Gastrocnemius medialis (tissue), 4 donors: ENCODE results near the gene TMEM200C. TPM values are rescaled to one million over a fixed set of nuclear protein-coding genes. Genes with fewer than 3 reads are reported as not detected.
"Not testable (repeated sequence)": the region's sequence is repeated elsewhere in the genome, so short reads cannot be mapped to it uniquely, and the experiment has no call there.

ENCODE experiments used
- ATAC-seq, 2 donors: fragments of 150-250 bp; one replicate each; pipeline ENCODE4 v1.9.1; 2016
- DNase-seq, 2 donors: peaks; one replicate each; pipeline ENCODE4 v3.0.0-alpha.2; 2019
- H3K27ac ChIP-seq, 4 donors: fragments of 200-600 bp; sonication (generic); 1 replicate in 1 of 4; 2 replicates in 3 of 4; pipeline ENCODE4 v1.5.1; 2016 to 2018; ENCODE audit warnings: mild to moderate bottlenecking in 2 of 4, moderate library complexity in 1 of 4
- H3K27me3 ChIP-seq, 3 donors: fragments of 200-600 bp; sonication (generic) in 2 of 3; 1 replicate in 1 of 3; 2 replicates in 2 of 3; pipeline versions ENCODE4 v1.5.1 to v1.6.0; 2016 to 2019; ENCODE audit warnings: mild to moderate bottlenecking in 1 of 3, moderate library complexity in 1 of 3
- H3K36me3 ChIP-seq, 2 donors: fragments of 200-600 bp; sonication (generic) in 1 of 2; one replicate each; pipeline ENCODE4 v1.5.1; 2017 to 2018
- H3K4me1 ChIP-seq, 2 donors: fragments of 200-600 bp; sonication (generic) in 1 of 2; one replicate each; pipeline ENCODE4 v1.5.1; 2016 to 2017; ENCODE audit warnings: mild to moderate bottlenecking in 2 of 2
- H3K4me3 ChIP-seq, 4 donors: fragments of 200-600 bp; sonication (generic) in 3 of 4; 1 replicate in 1 of 4; 2 replicates in 3 of 4; pipeline ENCODE4 v1.5.1; 2016 to 2019; ENCODE audit warnings: mild to moderate bottlenecking in 2 of 4
- H3K9me3 ChIP-seq, 3 donors: fragments of 200-600 bp; sonication (generic) in 2 of 3; 1 replicate in 1 of 3; 2 replicates in 2 of 3; pipeline ENCODE4 v1.5.1; 2016 to 2019
- POLR2A ChIP-seq, 2 donors: fragments of 450-650 bp; IDR thresholded peaks; one replicate each; pipeline ENCODE4 v1.6.1; 2017; ENCODE audit warnings: antibody characterized with exemption in 2 of 2, mild to moderate bottlenecking in 2 of 2, moderate library complexity in 2 of 2
- in situ Hi-C, 4 donors: fragments of 200-750 bp; cut with MboI; loops; one replicate each; pipeline versions ENCODE4 v1.15.0 to v1.8.0; 2017; ENCODE audit warnings: low sequenced_read_pairs in 4 of 4
- intact Hi-C: fragments of 100-400 bp; cut with DNase I; formaldehyde crosslinking; loops from one replicate; pipeline ENCODE4 v1.15.1; 2023; ENCODE audit warnings: low total_unique reads
- total RNA-seq, 4 donors: library from RNA; depleted of rRNA; stranded (reverse); fragments of >200 nt; gene quantifications; one replicate each; pipeline versions ENCODE4 v1.1.0 to v1.2.3, GENCODE V29; 2016
- TF ChIP-seq, protein P1 (sequence below), 5 experiments: fragments of 450-650 bp in 3 of 5; fragments of 200-600 bp in 2 of 5; sonication (generic) in 2 of 5; IDR thresholded peaks in 4 of 5; conservative IDR thresholded peaks in 1 of 5; 1 replicate in 4 of 5; 2 replicates in 1 of 5; pipeline ENCODE4 v1.5.1; 2016 to 2019; ENCODE audit warnings: antibody characterized with exemption in 5 of 5, mild to moderate bottlenecking in 3 of 5, moderate library complexity in 3 of 5

TMEM200C gene
- total RNA-seq, 4 donors from 2014 or later, result 0.07 TPM; not detected in 3

DNA sequence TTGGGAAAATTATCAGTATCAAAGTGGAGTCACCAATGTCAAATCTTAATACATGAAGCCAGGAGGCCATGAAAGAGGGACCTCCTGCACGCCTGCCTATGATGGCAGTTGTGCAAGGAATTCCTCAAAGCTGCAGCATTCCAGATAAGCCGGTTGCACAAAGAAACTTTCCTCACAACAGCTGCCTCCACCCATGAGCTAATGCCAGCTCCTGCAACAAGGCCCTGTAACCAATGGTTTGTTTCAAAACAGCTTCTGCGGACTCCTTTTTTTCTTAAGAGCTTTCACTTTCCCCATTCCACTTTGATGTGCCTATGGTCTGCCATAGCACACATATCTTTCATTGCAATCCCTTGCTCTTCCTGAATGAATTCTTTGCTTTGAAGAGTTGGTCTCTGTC lies 22.4 kb downstream of the TMEM200C start:
- no peak overlapping the region for H3K4me3 ChIP-seq
- H3K9me3 ChIP-seq, result no peaks in the 10 kb centered on the region
- no peak overlapping the region for H3K27ac ChIP-seq
- H3K4me1 ChIP-seq, result no peaks in the 10 kb centered on the region
- no peak for TF ChIP-seq POLR2A (IDR thresholded peaks at IDR 0.05)
- TF ChIP-seq, protein P1, sequence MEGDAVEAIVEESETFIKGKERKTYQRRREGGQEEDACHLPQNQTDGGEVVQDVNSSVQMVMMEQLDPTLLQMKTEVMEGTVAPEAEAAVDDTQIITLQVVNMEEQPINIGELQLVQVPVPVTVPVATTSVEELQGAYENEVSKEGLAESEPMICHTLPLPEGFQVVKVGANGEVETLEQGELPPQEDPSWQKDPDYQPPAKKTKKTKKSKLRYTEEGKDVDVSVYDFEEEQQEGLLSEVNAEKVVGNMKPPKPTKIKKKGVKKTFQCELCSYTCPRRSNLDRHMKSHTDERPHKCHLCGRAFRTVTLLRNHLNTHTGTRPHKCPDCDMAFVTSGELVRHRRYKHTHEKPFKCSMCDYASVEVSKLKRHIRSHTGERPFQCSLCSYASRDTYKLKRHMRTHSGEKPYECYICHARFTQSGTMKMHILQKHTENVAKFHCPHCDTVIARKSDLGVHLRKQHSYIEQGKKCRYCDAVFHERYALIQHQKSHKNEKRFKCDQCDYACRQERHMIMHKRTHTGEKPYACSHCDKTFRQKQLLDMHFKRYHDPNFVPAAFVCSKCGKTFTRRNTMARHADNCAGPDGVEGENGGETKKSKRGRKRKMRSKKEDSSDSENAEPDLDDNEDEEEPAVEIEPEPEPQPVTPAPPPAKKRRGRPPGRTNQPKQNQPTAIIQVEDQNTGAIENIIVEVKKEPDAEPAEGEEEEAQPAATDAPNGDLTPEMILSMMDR (IDR thresholded peaks at IDR 0.05 in 4 of 5, conservative IDR thresholded peaks at IDR 0.05 in 1 of 5), result no peak
- in situ Hi-C loops, result loop anchor here in 1 of 4 donors (10.0 kb wide), 1 partner anchor 1012 kb away; no protein-coding TSS in a partner anchor
- ATAC-seq (no peak), DNase-seq (no peak)
- intact Hi-C loops, result no loop called here
- H3K27me3 ChIP-seq, result peaks cover 0 to 5% (median 0%) of the 10 kb centered on the region in 3 donors
- H3K36me3 ChIP-seq, result no peaks in the 10 kb centered on the region

DNA sequence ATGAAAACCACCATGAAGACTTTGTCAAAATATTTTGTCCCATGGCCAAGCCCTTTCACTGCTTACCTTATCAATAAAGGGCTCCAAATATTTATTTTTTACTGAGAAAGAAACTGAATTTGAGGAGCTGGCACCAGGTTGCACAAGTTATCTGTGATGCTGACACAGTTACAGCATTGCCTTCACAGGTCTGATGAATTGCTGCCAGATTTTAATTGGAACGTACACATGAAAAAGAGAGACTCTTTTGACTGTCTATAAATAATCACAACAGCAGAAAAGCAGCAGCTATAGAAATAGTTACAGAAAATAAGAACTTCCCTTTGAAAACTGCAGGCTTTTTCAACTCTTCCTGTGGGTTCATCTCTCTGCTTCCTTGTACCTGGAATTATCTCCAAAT lies 23.9 kb downstream of the TMEM200C start:
- H3K36me3 ChIP-seq, result no peaks in the 10 kb centered on the region
- no peaks in the 10 kb centered on the region for H3K9me3 ChIP-seq
- H3K27me3 ChIP-seq, result no peaks in the 10 kb centered on the region
- DNase-seq (no peak), ATAC-seq (no peak)
- no peak overlapping the region for H3K27ac ChIP-seq
- H3K4me3 ChIP-seq, result no peak overlapping the region
- H3K4me1 ChIP-seq, result no peaks in the 10 kb centered on the region
- no peak for TF ChIP-seq POLR2A (IDR thresholded peaks at IDR 0.05)
- TF ChIP-seq, protein P1 (IDR thresholded peaks at IDR 0.05 in 4 of 5, conservative IDR thresholded peaks at IDR 0.05 in 1 of 5), result no peak
- intact Hi-C loops, result no loop called here
- in situ Hi-C loops, result loop anchor here in 1 of 4 donors (10.0 kb wide), 1 partner anchor 1013 kb away; no protein-coding TSS in a partner anchor

DNA sequence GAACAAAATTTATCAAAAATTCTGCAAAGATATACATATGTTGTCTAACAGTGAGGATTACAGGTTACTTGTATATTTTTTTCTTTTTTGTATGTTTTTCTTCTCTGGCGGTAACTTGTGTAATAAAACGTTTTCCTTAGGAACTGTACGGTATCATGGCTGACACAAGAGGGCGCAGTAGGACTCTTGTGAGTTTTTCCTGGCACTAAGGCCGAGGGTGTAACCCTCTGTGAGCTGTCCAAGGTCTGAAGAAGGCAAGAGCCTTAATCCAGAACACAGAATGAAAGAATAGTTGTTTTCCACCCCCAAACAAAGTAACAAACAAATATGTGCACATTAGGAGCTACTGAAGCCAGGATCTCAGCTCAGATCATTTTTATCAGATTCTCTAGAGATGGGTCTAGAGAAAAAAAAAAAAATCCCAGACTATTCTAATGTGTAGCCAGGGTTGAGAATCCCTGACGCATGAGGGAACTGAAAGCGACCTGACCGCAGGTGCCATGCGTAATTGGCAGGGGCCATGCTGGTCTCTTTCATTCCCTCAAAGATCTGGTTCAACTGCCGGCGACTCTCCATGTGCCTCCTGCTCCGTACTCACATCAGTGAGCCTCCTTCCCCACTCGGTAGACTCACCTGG lies 27.0 kb downstream of the TMEM200C start:
- Histone ChIP-seq H3K27ac (no peak overlapping the region), H3K9me3 (no peaks in the 10 kb centered on the region), H3K4me1 (no peaks in the 10 kb centered on the region), H3K4me3 (no peak overlapping the region), H3K27me3 (peaks cover 0 to 3% (median 0%) of the 10 kb centered on the region in 3 donors), H3K36me3 (no peaks in the 10 kb centered on the region)
- TF ChIP-seq, protein P1 (IDR thresholded peaks at IDR 0.05 in 4 of 5, conservative IDR thresholded peaks at IDR 0.05 in 1 of 5), result peak in 4 of 5 experiments; percentile 28 to 49 (median 38)
- no peak for TF ChIP-seq POLR2A (IDR thresholded peaks at IDR 0.05)
- peak; percentile 5 to 22 for DNase-seq
- intact Hi-C loops (no loop called here), in situ Hi-C loops (no loop called here)
- ATAC-seq, result peak; percentile 45 to 61

DNA sequence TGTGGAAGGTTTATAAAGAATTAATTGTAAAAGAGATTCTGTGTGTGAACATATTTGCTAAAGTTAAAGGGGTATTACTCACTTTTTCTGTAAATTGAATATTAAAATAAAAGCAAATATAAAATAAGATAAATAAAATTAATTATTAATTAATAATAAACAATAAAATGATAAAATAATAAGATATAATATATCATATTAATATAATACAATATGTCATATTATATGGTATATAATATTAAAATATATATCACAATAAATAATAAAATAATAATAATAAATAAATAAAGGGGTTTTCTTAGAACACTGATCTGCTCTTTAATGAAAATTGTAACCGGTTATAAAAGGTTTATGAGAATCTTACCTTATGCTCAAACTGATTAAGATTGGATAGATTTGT lies 29.8 kb downstream of the TMEM200C start:
- TF ChIP-seq, protein P1 (IDR thresholded peaks at IDR 0.05 in 4 of 5, conservative IDR thresholded peaks at IDR 0.05 in 1 of 5), result no peak
- no peak for TF ChIP-seq POLR2A (IDR thresholded peaks at IDR 0.05)
- Histone ChIP-seq H3K27me3 (peaks cover 0 to 3% (median 0%) of the 10 kb centered on the region in 3 donors), H3K9me3 (no peaks in the 10 kb centered on the region), H3K36me3 (no peaks in the 10 kb centered on the region), H3K4me3 (no peak overlapping the region), H3K4me1 (no peaks in the 10 kb centered on the region), H3K27ac (no peak overlapping the region)
- ATAC-seq (no peak), DNase-seq (no peak)
- in situ Hi-C loops, result no loop called here
- intact Hi-C loops, result no loop called here

DNA sequence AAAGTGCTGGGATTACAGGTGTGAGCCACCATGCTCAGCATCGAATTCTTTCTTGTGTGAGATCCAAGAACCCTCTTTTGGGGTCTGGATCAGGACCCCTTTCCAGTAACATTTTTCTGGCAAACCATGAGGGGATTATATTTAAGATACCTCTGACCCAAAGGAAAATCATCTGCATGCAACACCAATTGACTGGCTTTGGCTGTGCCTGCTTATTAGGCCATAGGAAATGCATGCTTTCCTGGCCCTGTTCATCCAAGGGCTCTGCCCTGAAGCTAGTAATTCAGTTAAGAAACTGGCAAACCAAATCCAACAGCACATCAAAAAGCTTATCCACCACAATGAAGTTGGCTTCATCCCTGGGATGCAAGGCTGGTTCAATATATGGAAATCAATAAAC lies 33.2 kb downstream of the TMEM200C start:
- ATAC-seq, intact Hi-C loops, H3K4me3 ChIP-seq, H3K4me1 ChIP-seq, H3K9me3 ChIP-seq, H3K36me3 ChIP-seq, DNase-seq, H3K27ac ChIP-seq, H3K27me3 ChIP-seq, in situ Hi-C loops: not testable (repeated sequence)
